Measurements from ENCODE around the gene NTM.

The NTM gene

DNA sequence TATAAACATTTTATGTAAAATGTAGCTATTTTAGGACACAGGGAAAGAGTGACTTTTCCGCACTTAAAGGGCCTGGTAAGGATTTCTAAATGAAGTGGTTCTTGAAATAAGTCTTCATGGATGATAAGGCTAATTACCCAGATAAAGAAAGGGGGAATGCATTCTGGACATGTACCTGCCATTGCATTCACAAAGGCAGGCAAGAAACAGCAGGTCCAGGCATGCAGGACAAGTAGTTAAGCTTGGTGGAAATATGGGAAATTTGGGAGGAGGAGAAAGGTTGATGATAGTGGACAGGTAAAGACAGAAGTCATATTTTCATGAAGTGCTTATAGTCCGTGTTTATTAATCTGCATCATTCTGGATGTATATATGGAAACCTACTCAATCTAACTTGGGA is 621.2 kb downstream of the NTM start:
- no peak for DNase-seq

DNA sequence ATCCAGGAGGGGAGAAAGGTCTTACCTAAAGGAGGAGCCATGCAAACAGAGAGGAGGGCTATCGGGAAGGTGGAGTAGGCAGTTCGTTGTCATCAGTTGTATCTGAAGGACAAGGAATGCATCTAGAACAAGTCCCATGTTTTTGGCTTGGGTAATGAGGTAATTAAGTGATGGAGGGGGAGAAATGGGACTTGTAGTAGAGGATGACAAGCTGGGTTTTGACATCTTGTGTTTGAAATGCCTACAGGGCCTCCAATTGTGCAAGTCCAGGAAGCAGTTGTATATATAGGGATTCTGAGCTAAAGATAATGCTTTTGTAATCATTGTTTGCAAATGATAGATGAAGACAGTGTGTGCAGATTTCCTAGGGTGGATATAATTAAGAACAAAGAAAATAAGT is 622.8 kb downstream of the NTM start:
- no peak for DNase-seq

DNA sequence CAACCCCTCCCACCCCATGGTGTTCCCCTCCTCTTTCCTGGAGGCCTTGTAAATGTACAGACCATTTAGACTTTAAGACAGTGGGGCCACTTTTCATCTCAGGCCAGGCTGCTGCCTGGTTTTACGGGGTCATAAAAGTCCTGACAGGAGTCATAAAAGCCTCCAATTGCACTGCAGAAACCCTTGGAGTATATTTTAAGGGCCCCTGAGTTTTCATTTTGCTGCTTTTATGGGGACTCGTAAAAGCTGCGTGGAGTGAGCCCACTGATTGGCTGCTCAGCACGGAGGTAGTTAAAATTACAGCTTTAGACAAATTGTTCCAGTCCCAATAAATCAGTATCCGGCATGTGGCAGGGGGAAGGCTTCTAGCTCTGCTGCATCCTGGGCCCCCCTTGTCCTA is 627.6 kb downstream of the NTM start:
- no peak for DNase-seq

DNA sequence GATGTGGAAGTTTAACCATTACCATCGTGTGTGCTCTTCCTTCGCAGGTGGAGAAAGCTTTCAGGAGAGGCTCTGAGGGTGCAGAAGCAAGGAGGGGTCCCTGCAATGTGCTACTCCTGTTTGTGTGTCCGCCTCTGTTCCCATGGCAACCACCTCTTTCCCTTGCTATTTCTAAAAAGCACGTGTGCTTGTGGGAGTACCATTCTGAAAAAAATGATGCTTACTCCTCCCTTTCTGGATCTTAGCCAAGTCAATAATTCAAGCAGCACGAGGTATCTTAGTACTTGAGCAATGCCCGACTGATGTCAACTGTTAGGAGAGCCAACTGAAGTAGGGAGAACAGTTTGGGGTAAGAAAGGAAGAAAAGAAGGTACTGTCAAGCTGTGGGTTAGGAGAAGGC is 628.7 kb downstream of the NTM start:
- peak; percentile 21 for DNase-seq

DNA sequence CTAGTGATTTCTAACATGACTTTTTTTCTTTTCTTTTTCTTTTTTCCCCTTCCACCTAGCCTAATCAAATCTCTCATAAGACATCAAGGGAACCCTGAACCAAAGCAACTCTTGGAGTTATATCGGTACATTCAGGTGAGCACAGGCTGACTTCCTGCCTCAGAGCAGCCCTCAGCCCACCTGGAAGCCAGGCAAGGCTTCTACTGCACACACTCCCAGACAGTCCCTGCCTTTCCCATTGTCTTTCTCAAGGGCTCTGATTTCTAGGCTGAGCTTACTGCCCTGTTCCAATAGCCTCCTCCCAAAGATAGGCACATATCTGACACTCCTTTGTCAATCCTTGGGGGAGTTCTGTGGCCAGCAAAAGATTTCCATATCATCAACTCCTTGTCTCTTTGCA is 629.5 kb downstream of the NTM start:
- DNase-seq: no peak

DNA sequence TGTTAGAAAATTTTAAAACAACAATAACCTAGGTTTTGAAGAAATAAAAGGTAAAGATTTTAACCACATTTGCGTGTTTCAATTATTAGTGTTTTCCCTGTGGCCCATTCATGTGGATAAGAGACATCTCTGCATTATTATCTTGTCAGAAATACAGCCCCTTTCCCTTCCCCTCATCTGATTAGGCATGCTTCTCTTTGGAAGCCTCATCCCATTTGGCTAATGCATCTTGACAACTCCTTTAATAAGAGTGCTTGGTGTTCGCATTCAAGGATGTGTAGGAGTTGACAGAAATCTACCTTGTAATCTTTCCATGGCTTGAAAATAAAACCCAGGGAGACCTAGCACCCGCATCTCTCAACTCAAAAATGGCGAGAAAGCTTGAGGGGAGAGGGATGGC is 635.5 kb downstream of the NTM start:
- DNase-seq: no peak

DNA sequence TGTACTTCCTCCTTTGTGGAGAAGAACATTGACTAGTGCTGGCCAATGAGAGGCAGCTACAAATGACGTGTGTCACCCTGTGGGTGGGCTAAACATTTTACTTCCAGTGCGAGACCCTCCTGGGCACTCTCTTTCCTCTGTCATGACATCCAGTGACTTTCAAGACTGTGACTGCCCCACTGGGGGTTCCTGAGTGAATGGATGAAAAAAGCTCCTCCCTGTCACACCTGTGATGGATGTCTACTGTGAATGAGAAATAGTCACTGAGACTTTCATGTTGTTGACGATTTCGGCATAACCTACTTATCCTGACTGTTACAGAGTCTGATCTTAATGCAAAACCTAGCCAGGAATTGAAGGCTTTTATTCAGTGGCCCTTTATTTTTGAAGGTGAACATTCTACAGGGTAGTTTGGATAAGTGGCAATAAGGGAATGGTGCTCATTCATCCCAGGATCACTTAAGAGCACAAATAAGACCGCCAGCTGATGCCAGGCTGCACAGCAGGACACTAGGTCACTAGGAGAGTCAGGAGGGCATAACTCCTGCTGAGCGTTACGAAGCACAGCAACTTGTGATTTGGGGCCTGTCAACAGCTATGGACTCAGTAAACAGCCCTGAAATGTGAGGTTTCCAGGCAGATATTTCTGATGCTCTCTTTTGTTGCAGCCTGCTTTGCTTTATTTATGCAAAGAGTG is 636.6 kb downstream of the NTM start:
- no peak for DNase-seq

DNA sequence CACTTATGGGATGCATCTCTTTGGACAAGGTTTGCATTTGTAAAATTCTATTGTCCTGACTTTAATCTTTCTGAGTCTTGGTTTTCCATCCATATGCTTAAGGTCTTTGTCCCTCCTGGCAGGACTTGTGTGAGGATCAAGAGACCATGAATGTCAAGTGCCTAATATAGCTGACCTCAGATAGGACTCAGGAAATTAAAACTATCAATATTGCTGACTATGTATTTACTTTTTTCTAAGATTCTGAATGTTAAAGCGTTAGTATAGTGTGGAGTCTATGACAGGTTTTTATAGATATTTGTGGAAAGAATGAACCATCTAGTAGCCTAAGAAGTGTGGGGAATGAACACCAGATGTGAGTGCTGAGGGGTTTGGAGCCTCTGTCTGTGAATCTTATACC is 637.8 kb downstream of the NTM start:
- DNase-seq: no peak

DNA sequence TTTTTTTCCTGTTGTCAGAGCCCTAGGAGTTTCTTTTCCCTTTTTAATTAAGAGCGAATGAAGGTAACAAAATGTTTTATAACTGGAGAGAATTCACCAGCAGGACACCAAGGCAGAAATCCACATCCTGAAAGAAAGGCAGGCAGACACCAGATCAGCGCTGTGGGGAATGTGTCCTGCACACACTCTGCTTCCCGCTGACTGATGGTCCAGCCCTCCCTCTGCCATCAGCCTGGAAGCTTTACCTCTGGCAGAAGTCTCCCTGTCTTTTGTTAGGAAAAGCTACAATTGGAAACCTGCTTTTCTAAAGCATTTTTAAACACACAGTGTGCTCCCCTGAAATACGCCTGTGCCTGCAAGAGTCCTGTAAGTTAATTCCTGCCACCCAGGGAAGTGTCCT is 638.5 kb downstream of the NTM start:
- peak; percentile 17 for DNase-seq

DNA sequence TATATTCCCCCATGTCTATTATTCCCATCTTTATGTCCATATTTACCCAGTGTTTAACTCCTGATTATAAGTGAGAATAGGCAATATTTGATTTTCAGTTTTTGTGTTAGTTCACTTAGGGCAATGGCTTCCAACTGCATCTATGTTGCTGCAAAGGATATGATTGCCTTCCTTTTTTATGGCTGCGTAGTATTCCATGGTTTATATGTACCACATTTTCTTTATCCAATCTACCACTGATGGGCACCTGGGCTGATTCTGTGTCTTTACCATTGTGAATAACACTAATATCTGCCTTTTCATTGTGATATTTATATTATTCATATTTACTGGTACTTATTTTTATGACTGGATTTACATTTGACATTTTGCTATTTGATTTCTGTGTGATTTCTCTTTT is 649.6 kb downstream of the NTM start:
- no peak for DNase-seq

DNA sequence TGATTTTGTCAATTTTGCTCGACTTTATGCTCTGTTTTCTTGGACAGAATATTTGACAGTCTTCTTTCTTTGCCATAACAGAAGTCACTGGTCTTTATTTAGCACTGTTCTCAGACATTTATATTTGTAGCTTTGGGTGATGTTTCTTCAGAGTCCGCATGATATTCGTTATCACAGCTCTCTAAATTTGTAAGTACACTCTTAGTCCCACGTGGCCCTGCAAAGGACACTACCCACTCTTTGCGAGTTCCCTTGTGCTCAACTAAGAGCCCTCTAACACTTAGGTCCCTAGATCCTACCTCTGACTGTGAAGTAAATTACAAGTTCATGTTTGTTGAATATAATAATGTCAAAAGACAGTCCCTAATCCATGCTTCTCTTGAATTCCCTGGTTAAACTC is 651.9 kb downstream of the NTM start:
- no peak for DNase-seq

DNA sequence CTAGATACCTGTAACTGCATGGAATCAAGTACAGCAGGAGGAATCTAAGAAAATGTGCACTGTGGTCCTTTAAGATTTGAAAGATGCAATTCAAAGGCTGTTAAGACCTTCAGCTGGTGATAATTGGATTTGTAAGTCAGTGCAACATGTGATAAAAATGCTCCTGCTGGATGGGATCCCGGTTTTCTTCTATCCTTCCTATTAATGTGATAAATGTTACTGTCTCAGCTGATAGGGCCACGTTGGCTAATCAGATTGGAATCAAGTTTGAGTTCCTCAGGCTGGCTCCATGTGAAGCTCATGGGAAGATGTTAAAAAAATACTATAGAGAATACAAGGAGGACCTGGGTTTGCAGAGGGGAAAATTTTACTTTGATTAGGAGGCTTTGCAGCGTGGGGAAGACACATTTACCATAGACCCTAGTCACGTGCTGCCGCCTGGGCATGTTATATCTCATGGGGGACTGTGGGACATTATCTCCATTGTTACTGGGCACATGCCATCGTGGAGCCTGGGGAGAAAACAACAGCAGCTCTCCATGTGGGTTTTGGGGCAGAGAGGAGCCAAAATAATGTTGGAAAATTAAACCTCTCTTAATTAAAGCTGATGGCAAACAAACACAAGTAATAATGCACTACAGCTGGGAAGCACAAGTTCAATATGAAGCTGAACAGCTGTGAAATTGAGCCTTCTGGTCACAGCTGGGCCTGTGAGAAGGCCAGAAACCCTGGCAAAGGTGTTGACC is 652.5 kb downstream of the NTM start:
- DNase-seq: peak; percentile 87

DNA sequence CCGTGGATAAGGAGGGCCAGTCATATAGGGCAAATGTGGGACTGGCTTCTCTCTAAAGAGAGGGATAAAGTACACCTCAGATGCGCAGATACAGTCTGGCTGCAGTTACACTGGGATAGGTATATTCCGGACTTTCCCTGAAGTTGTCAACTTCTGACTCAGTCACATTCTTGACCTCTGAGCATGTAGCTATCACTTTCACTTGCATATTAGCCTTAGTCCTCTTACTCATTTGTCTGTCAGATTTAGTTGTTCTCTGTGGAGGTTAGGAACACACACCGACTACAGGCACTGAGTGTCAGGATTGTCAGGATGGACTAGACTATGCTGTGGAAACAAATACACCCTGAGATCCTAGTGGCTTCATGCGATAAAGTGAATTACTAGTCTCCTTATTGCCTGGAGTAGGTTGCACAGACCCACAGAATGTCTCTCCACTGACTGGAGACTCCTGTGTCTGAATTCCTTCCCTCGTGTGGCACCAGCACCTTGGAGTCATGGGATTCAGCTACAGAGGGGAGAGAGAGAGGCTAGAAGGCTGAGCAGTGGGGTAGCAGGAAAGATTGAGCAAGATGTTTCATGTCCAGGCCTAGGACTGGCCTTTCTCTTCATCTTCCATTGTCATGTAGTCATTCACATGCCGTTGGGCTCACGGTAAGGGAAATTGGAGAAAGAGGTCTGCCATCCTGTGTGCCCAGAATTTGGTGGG is 654.3 kb downstream of the NTM start:
- peak; percentile 82 for DNase-seq

DNA sequence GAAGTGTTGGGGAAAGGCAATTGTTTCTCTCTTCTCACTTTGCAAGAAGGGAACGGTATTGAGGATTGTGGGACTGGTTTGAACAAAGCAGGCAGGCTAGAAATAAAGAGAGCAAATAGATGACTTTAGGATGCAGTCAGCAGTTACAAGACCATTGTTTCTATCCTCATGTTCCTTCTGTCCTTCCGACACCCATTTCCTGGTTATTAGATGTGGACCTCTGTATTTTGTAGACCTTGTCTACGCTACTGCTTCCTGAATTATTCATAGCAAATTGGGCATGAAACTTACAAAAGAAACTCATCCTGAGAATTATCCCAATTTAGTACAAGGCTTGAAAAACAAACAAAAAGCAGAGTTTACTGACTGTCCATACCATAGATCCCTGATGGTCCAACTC is 656.3 kb downstream of the NTM start:
- no peak for DNase-seq

DNA sequence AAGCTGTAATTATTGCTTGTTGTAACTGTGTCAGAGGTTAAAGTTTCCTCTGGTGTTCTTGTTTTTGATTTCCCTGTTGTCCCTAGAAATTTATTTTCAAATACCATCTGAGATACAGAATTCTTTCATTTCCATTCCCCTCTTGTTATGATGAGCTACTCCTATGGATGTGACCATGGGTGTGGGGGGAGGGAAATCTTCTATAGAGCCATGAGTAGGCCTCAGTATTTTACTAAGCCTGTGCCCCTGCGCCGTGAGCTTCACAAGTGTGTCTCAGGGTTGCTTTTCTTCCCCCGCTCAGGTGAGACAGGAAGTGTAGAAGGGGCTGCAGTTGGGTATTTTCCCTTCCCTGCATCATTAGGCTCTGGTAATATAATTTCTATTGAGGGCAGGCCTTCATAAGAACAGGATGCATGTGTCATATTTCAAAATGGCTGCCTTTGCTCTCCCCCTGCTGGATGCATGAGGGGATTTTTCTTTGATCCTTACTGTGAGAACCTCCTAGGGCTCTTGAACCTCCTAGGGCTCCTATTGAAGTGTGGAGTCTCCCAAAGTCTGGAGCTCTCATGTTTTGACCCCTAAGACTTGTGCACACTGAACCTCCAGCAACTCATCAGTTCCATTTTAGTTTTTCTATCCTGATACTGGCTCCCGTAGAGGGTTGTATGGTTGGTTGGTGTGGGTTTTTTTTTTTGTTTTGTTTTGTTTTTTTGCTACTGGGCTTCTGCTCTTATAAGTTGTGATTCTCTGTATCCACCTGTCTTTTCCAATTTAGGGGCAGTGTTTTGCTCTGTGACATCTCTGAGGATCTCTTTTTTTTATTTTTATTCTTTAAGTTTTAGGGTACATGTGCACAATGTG is 658.2 kb downstream of the NTM start:
- peak; percentile 64 for DNase-seq

DNA sequence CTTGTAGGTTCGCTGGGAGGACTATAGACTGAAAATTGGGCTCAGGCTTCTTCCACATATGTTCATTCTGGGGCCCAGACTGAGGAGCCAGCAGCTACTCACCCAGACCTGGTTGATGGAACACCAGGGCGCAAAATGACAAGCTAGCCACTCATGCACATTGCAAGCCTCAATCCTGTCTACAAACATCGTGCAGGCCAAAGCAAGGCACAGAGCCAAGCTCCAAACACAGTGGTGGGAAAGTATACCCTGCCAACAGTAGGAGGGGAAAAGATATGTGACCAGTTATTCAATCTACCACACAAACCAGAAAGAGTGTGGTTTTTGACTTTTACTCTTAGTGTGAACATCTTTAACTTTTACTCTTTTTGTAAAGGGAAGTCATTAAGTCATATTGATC is 660.5 kb downstream of the NTM start:
- no peak for DNase-seq

DNA sequence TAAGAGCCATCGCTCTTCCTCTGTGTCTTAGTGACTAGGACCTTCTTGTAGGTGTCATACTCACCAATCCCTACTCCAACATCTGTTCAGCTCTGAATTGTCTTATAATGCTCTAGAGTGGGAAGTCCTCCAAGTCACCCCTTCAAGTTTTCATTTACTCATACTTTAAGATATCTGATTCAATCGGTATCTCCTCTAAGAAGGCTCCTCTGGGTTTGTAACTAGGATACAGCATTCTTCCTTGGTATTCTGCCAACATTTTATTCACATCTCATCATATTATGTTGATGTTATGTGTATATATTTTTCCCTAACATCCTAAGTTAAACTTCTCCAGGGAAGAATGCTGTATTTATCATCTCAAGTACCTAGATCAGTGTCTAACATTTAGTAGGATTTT is 662.1 kb downstream of the NTM start:
- peak; percentile 89 for DNase-seq

DNA sequence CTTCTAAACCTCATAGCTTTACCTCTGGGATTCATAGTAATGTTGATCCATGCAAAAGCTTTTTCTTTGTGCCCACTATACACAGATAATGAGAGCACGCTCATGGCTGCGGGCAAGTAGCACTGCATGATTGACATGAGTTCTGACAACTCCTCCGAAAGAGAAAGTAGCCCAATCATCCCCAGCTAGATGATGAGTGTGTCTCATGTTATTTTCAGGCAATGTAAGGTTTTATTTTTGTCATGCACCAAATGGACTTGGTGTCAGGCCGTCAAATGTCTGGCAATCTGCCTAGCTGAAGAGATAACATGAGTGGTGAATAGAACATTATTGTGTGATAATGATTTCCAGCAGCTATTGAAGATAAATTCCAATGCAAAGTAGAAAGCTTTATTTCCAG is 662.6 kb downstream of the NTM start:
- no peak for DNase-seq

DNA sequence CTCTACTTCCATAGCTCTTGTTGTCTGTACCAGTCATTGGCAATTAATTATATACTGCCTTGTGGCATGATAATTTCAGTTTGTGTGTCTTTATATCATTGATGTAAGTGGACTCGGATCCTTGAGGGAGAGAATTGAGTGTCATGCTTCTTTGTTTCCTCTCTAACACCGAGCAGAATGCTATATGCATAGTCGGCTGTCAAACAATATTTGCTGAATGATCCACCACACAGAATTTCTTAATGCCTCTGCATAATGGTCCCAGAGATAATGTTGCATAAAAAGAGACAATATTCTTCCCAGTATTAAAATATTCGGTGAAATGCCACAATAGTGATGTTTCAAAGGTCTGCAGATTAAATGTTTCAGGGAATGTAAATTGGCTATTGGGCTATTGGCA is 664.8 kb downstream of the NTM start:
- DNase-seq: no peak

DNA sequence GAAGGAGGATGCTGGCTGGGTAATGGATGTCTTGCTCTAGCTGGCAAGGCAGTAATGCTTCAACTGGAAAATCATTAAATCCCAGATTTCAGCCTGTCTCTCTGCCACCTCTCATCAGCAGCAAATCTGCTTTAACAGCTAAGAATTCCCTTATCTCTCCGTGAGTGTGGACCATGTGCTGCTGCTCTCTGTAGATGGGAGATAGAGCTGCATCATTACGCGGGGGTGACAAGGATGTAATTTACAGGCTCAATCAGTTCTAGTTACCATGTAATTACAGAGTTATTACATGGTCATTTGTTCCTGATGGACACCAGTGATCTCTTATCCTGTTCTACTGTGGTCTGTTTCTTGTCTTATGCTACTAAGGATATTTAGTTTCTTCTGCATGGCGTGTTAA is 665.4 kb downstream of the NTM start:
- DNase-seq: no peak

DNA sequence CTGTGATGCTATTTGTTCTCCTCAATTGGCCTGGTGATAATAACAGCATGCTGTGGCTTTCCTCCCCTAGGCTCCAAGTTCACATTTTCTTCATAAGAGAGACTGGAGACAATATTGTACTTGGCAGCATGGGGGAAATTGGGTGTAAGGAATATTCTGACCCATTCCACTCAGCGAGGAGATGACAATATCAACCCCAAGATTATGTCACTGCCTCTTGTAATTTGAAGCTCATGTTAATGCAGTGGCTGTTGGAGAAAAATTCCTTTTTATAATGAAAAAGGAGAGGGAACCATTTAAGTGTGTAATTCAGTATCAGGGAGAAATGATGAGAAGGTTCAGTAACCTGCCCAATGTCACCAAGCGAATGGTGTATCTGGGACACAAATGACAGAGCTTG is 665.8 kb downstream of the NTM start:
- DNase-seq: no peak

DNA sequence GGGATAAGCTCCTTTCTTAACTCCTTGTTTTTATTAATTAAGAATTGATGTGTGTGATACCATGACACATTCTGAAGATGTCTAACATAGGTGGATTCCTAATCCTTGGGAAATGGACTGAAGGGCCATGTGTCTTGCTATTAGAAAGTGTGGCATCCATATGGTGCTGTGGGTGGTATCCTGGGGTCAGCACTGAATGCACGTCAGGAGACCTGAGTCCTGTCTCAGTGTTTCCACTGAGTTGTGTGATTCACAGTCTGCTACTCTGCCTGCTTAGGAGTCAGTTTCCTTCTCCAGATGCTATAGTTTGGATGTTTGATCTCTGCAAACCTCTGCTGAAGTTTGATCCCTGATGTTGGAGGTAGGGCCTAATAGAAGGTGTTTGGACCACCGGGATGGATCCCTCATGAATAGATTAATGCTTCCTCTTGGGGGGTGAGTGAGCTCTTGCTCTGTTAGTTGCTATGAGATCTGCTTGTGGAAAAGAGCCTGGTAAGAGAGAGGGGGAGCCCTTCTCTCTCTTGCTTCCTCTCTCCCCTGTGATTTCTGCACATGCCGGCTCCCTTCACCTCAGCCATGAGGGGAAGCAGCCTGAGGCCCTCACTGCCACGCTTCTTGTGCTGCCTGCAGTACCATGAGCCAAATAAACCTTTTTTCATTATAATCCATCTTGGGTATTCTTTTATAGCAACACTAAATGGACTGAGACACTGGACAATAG is 666.5 kb downstream of the NTM start:
- peak; percentile 63 for DNase-seq

DNA sequence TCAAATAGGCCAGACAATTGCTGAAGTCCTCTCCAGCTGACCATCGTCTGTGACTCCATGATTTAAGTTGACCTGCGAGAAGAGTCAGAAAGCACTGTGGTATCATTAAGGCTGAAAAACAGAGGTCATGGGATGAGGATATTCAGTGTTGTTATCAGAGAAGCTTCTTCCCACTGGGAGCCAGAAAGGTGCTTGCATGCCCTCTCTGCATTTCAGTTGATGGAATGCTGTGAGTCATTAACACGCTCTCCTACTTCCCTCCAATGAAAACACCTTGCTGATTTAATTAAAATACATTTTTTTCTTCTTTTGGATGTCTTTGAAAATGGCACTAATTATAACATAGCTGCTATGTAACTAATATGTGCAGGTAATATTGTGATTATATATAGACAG is 667.0 kb downstream of the NTM start:
- no peak for DNase-seq

Data from fibroblast of skin of right quadriceps (primary cell).